Neural progenitor cell (in vitro differentiated cells): ENCODE measurements around the gene PLA2G4F.

Source experiments
- EZH2 ChIP-seq: fragments of 200-600 bp; sonication (generic); IDR thresholded peaks from 2 replicates; pipeline ENCODE4 v1.6.1; 2017; ENCODE audit warnings: antibody characterized with exemption, mild to moderate bottlenecking, moderate library complexity
- EZH2phosphoT487 ChIP-seq: fragments of 200-600 bp; sonication (generic); IDR thresholded peaks from 2 replicates; pipeline ENCODE4 v1.6.1; 2017; ENCODE audit warnings: antibody characterized with exemption
- TF ChIP-seq, protein P1 (sequence below): fragments of 200-600 bp; sonication (generic); IDR thresholded peaks from 2 replicates; pipeline ENCODE4 v1.5.1; 2017; ENCODE audit warnings: antibody characterized with exemption, mild to moderate bottlenecking

DNA sequence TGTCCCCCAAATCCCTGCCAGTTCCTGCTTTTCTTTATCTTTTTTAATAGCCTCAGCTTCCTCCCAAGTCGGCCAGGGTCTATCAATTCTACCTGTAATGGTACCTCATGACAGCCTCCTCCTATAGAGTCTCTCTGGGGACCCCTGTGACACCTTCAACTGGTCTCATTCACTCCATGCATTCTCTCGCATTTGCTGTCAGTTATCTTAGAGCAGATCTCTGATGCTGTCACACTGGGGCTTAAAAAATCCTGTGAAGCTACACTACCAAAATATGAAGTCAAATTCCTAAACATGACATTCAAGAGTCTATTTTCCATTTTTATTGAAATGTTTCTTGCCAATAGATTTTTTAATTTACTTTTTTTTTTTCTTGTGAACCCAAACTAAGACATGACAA lies 46.2 kb upstream of the PLA2G4F start:
- TF ChIP-seq, protein P1, sequence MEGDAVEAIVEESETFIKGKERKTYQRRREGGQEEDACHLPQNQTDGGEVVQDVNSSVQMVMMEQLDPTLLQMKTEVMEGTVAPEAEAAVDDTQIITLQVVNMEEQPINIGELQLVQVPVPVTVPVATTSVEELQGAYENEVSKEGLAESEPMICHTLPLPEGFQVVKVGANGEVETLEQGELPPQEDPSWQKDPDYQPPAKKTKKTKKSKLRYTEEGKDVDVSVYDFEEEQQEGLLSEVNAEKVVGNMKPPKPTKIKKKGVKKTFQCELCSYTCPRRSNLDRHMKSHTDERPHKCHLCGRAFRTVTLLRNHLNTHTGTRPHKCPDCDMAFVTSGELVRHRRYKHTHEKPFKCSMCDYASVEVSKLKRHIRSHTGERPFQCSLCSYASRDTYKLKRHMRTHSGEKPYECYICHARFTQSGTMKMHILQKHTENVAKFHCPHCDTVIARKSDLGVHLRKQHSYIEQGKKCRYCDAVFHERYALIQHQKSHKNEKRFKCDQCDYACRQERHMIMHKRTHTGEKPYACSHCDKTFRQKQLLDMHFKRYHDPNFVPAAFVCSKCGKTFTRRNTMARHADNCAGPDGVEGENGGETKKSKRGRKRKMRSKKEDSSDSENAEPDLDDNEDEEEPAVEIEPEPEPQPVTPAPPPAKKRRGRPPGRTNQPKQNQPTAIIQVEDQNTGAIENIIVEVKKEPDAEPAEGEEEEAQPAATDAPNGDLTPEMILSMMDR = no peak
- no peak for TF ChIP-seq EZH2
- TF ChIP-seq EZH2phosphoT487 = no peak
